Stimulated activated CD4-positive, alpha-beta T cell treated with anti-CD3 and anti-CD28 coated beads, Interleukin-1b, Interleukin-23, amount 100 ng/mL, for 24 hours (primary cell): ENCODE measurements around the gene TNFAIP8L1.
"Not testable (repeated sequence)": the region's sequence is repeated elsewhere in the genome, so short reads cannot be mapped to it uniquely, and the experiment has no call there.

Experiments
- DNase-seq, 4 experiments: peaks; one replicate each; pipeline ENCODE4 v3.0.0-alpha.2; 2020; ENCODE audit warnings: low read depth in 4 of 4, low spot score in 1 of 4

The TNFAIP8L1 gene

DNA sequence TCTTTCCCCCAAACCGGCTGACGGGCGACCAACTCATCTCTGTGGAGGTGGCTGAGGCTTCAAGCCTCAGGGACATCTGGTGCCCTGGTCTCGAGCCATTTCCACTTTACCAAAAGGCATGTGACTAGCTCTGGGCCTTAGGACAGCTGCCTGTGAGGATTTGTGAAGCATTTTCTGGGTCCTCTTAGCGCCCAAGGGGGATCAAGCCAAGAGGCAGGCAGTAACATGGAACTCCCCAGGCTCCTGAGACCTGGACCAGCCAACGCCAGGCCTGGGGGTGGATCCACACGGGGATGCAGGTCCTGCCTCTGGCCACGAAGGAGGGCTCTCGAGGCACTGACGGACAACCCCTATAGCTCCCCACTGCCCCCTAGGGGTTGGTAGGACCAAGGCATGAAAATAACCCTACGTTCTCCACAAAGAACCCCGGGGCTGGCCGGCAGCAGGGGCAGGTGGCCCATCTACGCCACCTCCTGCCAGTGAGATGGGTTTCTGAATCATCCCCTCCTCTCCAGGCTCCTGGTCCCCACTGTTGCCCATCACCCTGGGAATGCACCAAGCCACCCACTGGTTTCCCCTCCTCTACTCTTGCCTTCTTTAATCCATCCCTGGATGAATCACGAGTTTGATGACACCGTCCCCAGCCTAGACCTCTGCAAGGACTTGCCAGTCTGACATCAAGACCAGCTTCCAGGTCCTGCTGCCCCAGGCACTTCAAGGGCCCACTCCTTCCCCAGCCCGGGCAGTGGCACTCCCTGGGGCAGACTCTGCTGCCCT lies 37.8 kb downstream of the TNFAIP8L1 start:
- DNase-seq, result no peak

DNA sequence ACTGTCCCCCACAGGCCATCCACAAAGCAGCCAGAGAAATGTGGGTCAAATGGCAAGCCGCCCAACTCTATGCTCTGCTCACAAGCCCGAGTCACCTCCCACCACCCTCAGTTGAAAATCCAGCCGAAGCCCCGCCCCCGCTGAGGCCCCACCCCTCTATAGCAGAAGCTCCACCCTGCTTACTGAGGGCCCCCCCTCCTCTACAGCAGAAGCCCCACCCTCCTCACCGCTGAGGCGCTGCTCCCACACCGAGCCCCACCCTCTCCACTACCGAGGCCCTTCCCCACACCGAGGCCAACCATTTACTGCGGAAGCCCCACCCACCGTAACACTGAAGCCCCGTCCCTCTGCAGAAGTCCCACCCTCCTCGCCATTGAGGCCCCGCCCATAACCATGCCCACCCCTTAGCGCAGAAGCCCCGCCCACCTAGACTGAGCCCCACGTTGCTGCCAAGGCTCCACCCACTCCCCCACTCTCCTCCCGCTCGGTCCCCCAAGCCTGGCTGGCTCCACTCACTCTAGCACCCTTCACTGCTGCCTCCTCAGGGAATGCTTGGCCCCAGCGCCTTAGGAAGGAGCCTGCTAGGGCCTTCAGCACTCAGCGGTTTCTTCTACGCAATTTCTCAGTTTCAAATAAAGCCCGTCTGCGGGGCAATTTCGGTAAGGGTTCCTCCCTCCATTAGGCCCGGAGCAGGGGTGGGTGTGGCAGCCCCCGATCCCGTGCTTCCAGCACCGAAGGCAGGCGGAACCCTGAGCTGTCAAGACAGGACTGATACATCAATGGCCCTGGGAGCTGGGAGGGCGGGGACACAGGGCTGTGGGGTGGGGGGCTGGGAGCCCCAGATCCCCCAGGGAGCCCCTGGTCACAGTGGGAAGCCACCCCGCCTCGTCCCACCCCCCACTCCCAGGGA lies 39.8 kb downstream of the TNFAIP8L1 start:
- no peak for DNase-seq

DNA sequence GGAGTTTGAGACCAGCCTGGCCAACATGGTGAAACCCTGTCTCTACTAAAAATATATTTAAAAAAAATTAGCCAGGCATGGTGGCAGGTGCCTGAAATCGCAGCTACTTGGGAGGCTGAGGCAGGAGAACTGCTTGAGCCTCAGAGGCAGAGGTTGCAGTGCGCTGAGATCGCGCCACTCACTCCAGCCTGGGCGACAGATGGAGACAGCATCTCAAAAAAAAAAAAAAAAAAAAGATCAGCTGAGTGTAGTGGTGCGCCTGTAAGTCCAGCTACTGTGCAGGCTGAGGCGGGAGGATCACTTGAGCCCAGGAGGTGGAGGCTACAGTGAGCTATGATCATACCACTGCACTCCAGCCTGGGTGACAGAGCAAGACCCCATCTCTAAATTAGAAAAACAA lies 40.7 kb downstream of the TNFAIP8L1 start:
- not testable (repeated sequence) for DNase-seq

DNA sequence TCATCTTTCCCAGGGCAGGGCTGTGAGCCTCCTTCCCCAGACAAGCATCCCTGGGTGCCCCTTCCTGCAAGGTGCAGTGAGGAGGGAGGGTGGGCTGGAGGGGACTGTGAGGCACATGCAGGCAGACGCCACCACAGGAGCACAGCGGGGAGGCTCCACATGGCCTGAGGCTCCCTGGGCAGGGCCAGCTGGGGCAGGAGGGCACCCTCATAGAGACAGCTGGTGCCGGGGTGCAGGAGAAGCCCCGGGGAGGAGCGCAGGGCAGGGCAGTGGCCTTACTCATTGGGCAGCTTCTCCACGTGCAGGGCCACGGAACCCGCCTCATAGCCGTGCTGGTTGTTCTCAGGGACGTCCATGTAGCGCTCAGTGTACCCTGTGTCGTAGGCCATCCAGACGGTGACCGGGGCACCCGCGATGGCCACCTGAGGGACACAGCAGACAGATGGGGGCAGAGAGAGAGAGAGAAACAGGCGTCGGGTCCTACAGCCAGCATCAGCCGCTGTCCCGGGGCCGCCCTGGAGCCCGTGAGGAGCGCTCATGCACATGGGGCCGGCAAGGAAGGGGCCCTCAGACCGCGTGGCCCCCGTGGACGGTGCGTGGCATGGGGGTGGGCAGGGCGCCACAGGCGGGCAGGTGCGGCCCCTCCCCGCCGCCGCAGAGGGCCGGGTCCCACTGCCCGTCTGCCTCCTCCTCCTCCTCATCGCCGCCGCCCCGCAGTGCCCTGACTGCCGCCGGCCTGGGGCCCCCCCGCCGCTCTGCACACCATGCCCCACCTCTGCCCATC lies 43.3 kb downstream of the TNFAIP8L1 start:
- no peak for DNase-seq

DNA sequence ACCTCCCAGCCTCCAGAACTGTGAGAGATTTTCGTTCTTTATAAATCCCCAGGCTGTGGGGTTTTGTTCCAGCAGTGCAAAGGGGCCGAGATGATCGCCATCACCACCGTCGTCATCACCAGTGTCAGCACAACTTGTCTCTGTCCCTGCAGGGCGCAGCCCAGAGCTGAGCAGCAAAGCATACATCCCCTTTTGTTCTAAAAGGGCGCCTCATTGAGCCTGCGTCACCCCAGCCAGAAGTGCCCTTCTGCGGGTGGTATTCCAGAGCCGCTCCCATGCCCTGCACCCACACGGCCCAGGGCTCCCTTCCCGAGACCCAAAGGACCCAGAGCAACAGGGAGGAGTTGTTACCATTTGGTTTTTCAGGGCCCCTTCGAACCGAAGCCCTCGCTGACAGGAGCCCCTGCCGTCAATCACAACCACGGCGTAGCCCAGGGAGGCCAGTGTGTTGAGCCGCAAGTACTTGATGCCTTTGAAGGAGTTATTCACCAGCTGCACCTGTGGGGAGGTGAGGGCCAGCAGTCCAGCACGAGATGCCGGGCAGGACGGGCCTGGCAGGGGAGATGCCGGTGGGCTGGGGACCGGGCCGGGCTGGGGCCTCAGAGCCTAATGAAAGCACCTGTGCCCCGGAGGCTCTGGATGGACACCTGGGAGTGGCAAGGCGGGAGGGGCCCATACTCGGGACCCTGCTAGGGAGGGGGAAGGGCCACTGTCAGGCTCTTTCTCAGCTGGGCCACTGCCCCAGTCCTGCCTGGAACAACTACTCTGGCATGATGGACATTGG lies 45.2 kb downstream of the TNFAIP8L1 start:
- DNase-seq, result no peak

DNA sequence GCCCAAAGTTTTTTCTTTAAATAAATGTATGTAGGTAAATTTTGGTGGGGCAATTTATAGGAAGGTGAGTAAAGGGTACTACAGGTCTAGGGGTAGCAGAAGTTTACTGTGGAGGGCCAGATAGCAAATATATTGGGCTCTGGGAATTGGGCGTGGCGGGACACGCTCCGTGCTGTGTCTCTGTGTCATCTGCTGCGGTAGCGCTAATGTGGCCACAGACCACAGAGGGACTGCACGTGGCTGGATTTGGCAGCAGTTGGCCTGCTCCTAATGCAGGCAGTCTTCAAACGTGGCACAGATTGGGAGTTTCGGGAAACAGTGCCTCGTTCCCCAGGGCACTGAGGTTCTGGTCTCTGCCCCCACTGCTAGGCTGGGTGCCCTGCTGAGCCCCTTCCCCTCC lies 47.4 kb downstream of the TNFAIP8L1 start:
- no peak for DNase-seq

DNA sequence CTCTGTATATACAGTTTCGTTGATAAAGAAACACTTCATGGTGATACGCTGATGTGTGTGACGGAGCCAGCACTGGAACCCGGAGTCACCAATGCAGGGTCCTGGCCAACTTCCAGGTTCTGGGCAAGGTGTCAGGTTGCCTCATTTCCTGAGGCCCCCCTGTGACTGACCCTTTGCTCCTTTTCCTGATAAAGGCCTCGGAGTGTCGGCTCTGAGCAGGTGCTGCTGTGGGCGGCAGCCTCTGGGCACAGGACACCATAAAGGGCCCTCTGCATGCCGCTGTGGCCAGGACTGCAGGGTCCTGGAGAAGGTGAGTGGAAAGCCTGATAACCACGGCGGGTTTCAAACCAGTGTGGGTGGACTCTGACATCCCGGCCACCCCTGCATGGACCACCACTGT lies 48.1 kb downstream of the TNFAIP8L1 start:
- no peak for DNase-seq

DNA sequence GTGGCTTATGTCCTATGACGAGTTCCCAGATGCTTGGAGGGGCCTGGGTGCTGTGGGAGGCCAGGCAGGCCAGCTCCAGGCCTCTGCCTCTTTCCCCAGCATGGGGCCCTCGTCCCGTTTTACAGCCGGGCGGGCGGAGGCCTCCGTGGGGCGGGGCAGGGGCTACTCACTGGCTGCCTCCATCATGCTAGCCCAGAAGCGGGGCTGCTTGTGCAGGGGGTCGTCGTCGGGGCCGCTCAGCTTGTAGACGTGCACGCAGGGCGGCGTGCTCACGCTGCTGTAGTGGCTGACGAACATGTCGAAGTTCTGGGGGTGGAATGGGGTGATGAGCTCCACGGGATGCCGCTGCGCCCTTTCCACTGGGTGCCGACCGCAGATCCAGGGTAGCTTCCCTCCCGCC lies 49.3 kb downstream of the TNFAIP8L1 start:
- no peak for DNase-seq

DNA sequence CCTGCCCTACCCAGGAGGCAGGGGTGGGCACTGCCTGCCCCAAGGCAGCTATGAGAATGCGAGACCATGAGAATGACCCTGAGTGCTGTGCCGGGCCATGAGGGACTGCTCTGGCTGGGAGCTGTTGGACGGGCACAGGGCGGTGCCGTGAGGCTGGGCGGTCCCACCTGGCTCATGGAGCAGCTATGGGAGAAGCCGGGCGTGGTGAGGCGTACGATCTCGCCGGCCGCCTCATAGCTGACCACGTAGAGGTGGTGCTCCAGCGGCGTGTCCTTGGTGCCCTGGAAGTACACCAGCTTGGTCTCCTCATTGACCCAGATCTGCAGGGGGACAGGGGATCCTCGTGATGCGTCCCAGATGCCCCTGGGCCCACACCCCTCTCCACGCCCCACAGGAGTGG lies 50.1 kb downstream of the TNFAIP8L1 start:
- DNase-seq, result no peak

DNA sequence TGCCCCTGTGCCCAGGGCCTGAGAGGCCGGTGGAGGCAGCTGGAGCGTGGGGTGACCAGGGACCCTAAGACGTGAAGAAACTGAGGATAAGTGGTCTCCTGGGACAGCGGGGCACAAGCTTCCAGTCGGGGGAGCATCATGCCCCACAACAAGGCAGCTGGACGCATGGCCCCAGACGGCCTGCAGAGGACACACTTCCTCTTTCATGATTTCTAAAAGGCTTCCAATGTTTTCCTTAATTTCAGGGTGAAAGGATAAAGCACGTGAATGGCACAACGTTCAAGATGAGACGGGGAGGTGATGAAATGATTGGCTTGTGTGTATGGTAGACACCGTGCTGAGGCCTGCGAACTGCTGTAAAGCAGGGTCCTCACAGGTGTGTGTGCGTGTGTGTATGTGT lies 51.0 kb downstream of the TNFAIP8L1 start:
- no peak for DNase-seq

DNA sequence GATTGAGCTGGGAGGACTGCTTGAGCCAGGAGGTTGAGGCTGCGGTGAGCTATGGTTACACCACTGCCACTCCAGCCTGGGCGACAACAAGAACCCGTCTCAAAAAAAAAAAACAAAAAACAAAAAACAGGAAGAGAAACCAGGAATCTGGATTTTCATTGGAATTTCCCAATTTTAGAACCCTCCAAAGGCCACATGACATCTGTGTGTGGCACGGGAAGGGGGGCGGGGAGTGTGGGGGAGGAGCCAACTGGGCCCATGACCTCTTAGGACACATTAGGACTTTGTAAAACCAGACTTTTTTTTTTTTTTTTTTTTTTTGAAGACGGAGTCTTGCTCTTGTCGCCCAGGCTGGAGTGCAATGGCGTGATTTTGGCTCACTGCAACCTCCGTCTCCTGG lies 52.1 kb downstream of the TNFAIP8L1 start:
- DNase-seq, result no peak

DNA sequence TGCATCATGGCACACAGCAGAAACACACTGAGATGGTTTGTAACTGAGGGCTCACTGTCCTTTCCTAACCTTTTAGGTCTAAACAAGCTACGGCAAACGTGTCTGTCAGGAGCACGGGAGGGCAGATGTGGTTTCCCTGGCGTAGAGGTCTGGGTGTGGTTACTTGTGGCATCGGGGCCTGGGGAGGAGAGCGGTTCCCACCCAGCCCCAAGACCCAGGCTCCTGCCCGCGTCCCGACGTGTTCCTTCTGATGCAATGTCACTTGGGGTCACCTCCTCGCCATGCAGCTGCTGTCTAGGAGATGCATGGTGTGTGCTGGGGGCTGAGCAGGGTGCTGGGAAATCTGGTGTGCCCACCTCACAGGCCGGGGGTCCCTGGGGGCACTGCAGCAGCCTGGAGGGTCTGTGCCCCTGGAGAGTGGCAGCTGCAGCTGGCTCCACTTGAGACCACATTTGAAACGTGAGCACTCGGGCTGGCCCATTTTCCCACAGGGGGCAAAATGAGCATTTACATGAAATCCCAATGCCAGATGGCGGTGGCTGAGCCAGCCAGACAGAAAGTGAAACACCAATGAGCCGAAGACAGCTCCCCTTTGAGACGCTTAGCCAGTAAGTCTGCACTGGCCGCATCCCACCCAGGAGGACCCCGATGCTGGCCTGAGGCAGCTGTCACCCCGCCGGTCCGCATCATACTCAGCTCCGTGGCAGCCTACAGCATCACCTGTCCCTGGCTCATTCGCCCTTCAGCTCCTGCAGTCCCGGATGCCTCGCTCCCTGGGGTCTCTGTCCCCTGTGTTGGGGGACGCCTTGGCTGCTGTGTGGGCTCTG lies 53.1 kb downstream of the TNFAIP8L1 start:
- DNase-seq, result no peak

DNA sequence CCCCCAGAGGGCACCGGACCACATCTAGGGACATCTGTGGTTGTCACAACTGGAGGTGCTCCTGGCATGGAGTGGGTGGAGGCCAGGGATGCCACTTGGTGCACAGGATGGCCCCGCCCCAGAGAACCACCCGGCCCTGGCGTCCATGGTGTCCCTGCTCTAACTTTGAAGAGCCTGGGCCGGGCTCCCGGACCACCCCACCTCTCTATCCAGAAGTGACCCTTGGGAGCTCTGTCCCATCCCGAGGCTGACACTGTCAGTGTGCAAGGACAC lies 53.7 kb downstream of the TNFAIP8L1 start:
- no peak for DNase-seq

DNA sequence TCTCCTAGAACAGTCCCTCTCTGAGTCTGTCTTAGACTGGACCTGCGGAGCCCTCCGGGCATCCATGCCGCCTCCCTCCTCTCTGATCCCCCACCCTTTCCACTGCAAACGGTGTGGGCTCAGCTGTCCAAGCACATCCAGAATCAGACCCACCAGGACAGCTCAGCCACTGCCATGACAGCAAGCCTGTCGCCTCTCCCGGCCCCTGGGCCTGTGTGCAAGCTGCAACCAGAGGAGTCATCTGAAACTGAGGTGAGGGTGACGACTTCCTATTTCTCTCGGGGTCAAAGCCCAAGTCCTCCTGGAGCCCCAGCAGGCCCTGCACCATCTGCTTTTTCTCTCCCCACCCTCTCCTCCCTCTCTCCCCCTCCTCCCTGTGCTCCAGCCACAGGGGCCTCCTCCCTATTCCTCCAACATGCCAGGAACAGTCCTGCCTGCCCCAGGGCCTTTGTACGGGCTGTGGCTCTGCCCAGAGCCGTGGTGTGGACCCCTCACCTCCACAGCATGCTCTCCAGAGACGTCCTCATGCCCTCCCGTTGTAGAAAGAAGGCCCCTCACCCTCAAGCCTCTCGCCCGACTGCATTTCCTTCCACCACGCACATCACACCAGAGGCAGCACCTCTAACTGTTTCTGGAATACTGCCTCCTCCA lies 54.3 kb downstream of the TNFAIP8L1 start:
- DNase-seq, result no peak

DNA sequence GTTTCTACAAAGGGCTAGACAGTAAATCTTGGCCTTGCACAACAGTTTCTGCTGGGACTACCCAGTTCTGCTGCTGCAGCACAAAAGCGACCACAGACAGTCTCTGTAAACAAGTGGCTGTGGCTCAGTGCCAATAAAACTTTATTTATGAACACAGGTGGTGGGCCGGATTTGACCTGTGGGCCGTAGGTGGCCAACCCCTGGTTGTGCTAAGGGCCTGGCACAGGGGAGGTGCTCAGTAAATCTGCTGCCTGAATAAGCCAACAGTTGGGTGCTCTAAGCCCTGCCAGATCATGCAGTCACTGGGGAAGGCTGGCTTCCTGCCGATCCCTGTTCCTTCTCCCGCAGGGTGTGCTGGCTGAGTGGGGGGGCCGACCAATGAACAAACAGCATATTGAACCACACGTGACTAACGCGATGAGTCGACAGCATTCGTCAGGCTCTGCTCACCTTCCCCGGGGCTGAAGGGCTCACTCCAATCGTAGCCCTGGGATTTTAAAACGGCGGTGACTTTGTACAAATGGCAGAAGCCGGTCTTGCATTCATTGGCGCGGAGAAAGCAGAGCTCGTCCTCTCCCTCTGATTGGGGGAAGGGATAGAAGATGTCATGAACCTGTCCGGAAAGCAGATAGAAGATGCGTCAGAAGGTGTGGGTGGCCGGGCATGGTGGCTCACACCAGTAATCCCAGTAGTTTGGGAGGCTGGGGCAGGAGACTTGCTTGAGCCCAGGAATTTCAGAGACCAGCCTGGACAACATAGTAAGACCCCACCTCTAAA lies 55.1 kb downstream of the TNFAIP8L1 start:
- no peak for DNase-seq

DNA sequence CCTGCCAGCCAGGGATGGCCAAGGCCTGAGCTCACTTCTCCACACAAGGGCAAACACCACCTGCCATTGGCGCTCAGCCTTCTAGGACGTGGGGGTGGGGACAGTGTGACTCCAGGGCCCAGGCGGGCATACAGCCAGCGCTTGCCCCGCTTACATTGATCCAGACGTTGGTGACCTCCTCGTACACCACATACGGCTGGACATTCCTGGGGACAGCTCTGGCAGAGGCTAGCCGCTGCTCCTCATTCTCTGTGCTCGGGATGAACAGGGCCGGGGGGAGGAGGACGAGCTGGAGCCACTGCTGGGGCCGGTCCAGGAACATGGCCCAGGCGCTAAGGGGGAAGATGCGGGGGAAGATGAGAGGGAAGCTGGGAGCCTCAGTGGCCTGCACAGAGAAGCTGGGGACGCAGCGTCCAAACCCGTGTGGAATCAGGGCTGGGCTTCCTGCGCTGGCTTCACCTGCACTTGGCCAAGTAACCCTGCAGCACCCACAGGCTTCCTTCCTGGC lies 56.0 kb downstream of the TNFAIP8L1 start:
- no peak for DNase-seq

DNA sequence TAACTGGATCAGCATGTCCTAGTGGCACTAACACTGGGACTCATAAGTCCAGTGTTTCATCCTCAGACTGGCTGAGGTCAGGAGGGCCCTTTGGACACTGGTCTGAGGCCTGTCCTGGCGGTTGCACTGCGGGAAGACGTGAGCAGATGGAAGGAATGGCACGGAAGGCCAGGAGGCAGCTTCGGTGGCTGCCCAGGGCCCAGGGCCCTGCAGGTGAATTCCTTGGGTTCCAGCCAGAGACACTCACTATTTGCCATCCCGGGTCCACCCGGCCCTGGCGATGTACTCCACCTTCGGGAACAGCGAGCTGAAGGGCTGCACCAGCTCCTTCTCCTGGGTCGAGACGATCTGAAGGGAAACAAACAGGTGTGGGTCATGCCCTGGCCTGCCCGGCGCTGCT lies 58.0 kb downstream of the TNFAIP8L1 start:
- DNase-seq, result no peak

DNA sequence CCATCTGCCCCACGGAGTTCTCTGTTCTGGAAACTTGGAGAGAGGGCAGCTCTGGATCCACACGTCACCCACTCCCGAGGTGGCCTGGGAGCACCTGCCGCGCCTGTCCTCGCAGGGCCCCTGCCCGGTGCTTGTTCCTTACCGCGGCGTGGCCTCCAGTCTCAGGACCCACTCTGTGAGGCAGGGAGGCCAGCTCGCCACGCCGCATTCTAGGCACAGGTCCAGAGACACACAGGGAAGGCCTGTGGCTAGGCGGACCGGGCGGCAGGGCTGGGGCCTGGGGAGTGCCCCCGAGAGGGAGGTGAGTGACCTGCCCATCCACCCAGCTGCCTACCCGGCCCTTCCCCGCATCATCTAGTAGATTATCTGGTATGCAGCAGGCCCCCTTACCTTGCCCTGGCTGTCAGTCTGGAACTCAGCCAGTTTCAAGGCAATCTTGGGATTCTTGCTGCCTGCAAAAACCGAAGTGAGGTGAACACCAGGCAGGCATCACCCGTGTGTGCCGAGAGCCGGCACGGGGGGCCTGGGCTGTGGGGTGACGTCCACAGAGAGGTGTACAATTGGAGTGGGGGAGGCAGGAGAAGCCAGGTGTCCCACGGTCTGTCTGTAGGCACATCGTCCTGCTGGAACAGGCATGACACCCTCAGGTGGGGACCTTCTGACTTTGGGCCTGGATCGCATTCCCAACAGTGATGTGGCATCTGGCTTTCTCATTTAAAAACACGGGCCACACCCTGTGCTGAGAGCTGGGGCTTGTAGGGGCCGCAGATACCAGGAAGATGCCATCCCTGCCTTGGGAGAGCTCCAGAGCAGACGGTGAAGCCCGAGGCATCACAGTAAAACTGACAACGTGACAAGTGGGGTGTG lies 60.7 kb downstream of the TNFAIP8L1 start:
- no peak for DNase-seq
